H1 (cell line): ENCODE data around the gene TSFM. TPM values are rescaled to one million over a fixed set of nuclear protein-coding genes. Genes with fewer than 3 reads are reported as not detected.

Experiments used
- CTCF ChIA-PET: fragments of 300-600 bp; sonication (Branson Sonifier 250); formaldehyde crosslinking; loops from one replicate; lab custom pipeline; 2021; ENCODE audit not compliant: partially characterized antibody; lab: Charles Lee
- POLR2A ChIA-PET: fragments of 300-600 bp; sonication (Branson Sonifier 250); formaldehyde crosslinking; loops from one replicate; lab custom pipeline; 2021; ENCODE audit warnings: inconsistent platforms; ENCODE audit not compliant: partially characterized antibody; lab: Charles Lee
- DNase-seq, 2 experiments: peaks; one replicate each; pipeline versions ENCODE4 v3.0.0 to v3.0.0-alpha.2; 2010 to 2022; ENCODE audit warnings: low spot score in 2 of 2, low read depth in 1 of 2, mixed read lengths in 1 of 2
- FAIRE-seq: peaks from 2 replicates; lab custom pipeline; 2011; peaks lifted over from hg19 to GRCh38; lab: Jason Lieb, UNC
- H2AFZ ChIP-seq: 2 replicates; pipeline ENCODE4 v1.8.1; 2012; ENCODE audit warnings: low read length, inconsistent platforms
- H2AK5ac ChIP-seq: 2 replicates; pipeline ENCODE4 v1.6.1; 2013; ENCODE audit warnings: low read depth, low read length
- H2BK120ac ChIP-seq: replicated peaks from 2 replicates; pipeline ENCODE3; 2013; ENCODE audit warnings: low read depth, low read length, inconsistent platforms
- H2BK12ac ChIP-seq: 2 replicates; pipeline ENCODE4 v1.6.1; 2013; ENCODE audit warnings: low read depth, low read length
- H2BK15ac ChIP-seq: 2 replicates; pipeline ENCODE4 v1.6.1; 2013; ENCODE audit warnings: low read length
- H2BK20ac ChIP-seq: 2 replicates; pipeline ENCODE4 v1.6.1; 2013; ENCODE audit warnings: low read length
- H2BK5ac ChIP-seq: 2 replicates; pipeline ENCODE4 v1.6.1; 2013; ENCODE audit warnings: low read depth, low read length
- H3K14ac ChIP-seq: 2 replicates; pipeline ENCODE4 v1.6.1; 2013; ENCODE audit warnings: inconsistent platforms; ENCODE audit not compliant: insufficient read length
- H3K18ac ChIP-seq: 2 replicates; pipeline ENCODE4 v1.6.1; 2013; ENCODE audit warnings: low read length; ENCODE audit errors: extremely low read depth
- H3K23ac ChIP-seq: 2 replicates; pipeline ENCODE4 v1.6.1; 2013; ENCODE audit warnings: inconsistent platforms; ENCODE audit not compliant: insufficient read length
- H3K23me2 ChIP-seq: 2 replicates; pipeline ENCODE4 v1.6.1; 2013; ENCODE audit warnings: low read depth, low read length
- H3K27ac ChIP-seq: 2 replicates; pipeline ENCODE4 v1.6.1; 2011; ENCODE audit warnings: low read depth, low read length, inconsistent platforms
- H3K27me3 ChIP-seq, 4 experiments: replicated peaks in 1 of 4; 1 replicate in 1 of 4; 2 replicates in 3 of 4; pipeline versions ENCODE4 v1.6.1 to v1.8.1; 2011 to 2013; ENCODE audit warnings: low read length in 3 of 4, mild to moderate bottlenecking in 3 of 4, inconsistent platforms in 2 of 4, mixed read lengths in 2 of 4, moderate library complexity in 1 of 4; ENCODE audit not compliant: control insufficient read depth in 3 of 4, insufficient read depth in 3 of 4; ENCODE audit errors: extremely low read depth in 1 of 4
- H3K36me3 ChIP-seq, 4 experiments: 2 replicates each; pipeline versions ENCODE4 v1.6.1 to v1.8.1; 2011 to 2013; ENCODE audit warnings: mild to moderate bottlenecking in 4 of 4, low read length in 3 of 4, moderate library complexity in 2 of 4, control low read depth in 1 of 4, inconsistent platforms in 1 of 4; ENCODE audit not compliant: insufficient read depth in 4 of 4, control insufficient read depth in 2 of 4
- H3K4ac ChIP-seq: replicated peaks from 2 replicates; pipeline ENCODE3; 2013; ENCODE audit warnings: low read length, low read depth, mixed read lengths, inconsistent platforms; ENCODE audit not compliant: insufficient read length
- H3K4me1 ChIP-seq, 4 experiments: replicated peaks in 1 of 4; 1 replicate in 1 of 4; 2 replicates in 3 of 4; pipeline versions ENCODE4 v1.6.1 to v1.8.1; 2011 to 2013; ENCODE audit warnings: low read length in 3 of 4, inconsistent platforms in 2 of 4, mixed read lengths in 1 of 4; ENCODE audit not compliant: insufficient read depth in 4 of 4, control insufficient read depth in 3 of 4
- H3K4me2 ChIP-seq, 2 experiments: 2 replicates each; pipeline versions ENCODE4 v1.6.1 to v1.8.1; 2011 to 2013; ENCODE audit warnings: low read depth in 2 of 2, low read length in 2 of 2, control low read depth in 1 of 2, inconsistent platforms in 1 of 2, mild to moderate bottlenecking in 1 of 2; ENCODE audit not compliant: insufficient read depth in 1 of 2
- H3K4me3 ChIP-seq, 4 experiments: fragments of 200-600, 300-600 bp in 1 of 4; sonication (generic), shearing (Covaris generic), sonication (Bioruptor Twin) in 1 of 4; 2 replicates each; pipeline versions ENCODE4 v1.5.1 to v1.8.1; 2011 to 2016; ENCODE audit warnings: low read length in 4 of 4, low read depth in 3 of 4, control low read depth in 2 of 4, inconsistent platforms in 2 of 4, mild to moderate bottlenecking in 2 of 4, mixed read lengths in 1 of 4, moderate library complexity in 1 of 4; ENCODE audit not compliant: insufficient read depth in 2 of 4; ENCODE audit errors: extremely low read depth in 1 of 4
- H3K56ac ChIP-seq: replicated peaks from 2 replicates; pipeline ENCODE3; 2013; ENCODE audit warnings: low read depth, mild to moderate bottlenecking, mixed read lengths, low read length, inconsistent platforms; ENCODE audit not compliant: insufficient read length
- H3K79me1 ChIP-seq: 2 replicates; pipeline ENCODE4 v1.6.1; 2013; ENCODE audit warnings: low read depth, low read length, control low read depth
- H3K79me2 ChIP-seq, 2 experiments: 2 replicates each; pipeline versions ENCODE4 v1.6.1 to v1.8.1; 2012 to 2013; ENCODE audit warnings: low read length in 2 of 2, mild to moderate bottlenecking in 2 of 2, inconsistent platforms in 1 of 2; ENCODE audit not compliant: insufficient read depth in 2 of 2, control insufficient read depth in 1 of 2
- H3K9ac ChIP-seq, 4 experiments: replicated peaks in 1 of 4; 1 replicate in 1 of 4; 2 replicates in 3 of 4; pipeline versions ENCODE4 v1.6.1 to v1.8.1; 2011 to 2013; ENCODE audit warnings: low read depth in 3 of 4, low read length in 3 of 4, control low read depth in 2 of 4, mild to moderate bottlenecking in 2 of 4, moderate library complexity in 2 of 4, inconsistent platforms in 1 of 4; ENCODE audit errors: extremely low read depth in 1 of 4
- H3K9me3 ChIP-seq, 2 experiments: 2 replicates each; pipeline versions ENCODE4 v1.6.1 to v1.8.1; 2012 to 2013; ENCODE audit warnings: mild to moderate bottlenecking in 2 of 2, moderate library complexity in 2 of 2, control low read depth in 1 of 2, inconsistent platforms in 1 of 2, low read depth in 1 of 2, low read length in 1 of 2, mixed read lengths in 1 of 2; ENCODE audit not compliant: insufficient read depth in 2 of 2
- H4K20me1 ChIP-seq, 2 experiments: replicated peaks in 1 of 2; 2 replicates each; pipeline versions ENCODE3 to v1.8.1; 2011 to 2013; ENCODE audit warnings: inconsistent platforms in 2 of 2, low read length in 2 of 2, mild to moderate bottlenecking in 1 of 2; ENCODE audit not compliant: insufficient read depth in 2 of 2, control insufficient read depth in 1 of 2
- H4K5ac ChIP-seq: 2 replicates; pipeline ENCODE4 v1.6.1; 2013; ENCODE audit warnings: low read length, low read depth, mixed read lengths, inconsistent platforms; ENCODE audit not compliant: insufficient read length
- H4K8ac ChIP-seq: 2 replicates; pipeline ENCODE4 v1.8.0; 2013; ENCODE audit warnings: mild to moderate bottlenecking, moderate library complexity, low read length, inconsistent platforms; ENCODE audit not compliant: insufficient read depth; ENCODE audit errors: extremely low read depth
- H4K91ac ChIP-seq: replicated peaks from 2 replicates; pipeline ENCODE3; 2013; ENCODE audit warnings: low read length, mixed read lengths, inconsistent platforms; ENCODE audit not compliant: insufficient read length
- CBX8 ChIP-seq: fragments of 300-800, 300-1000 bp; sonication (generic); IDR thresholded peaks from 2 replicates; pipeline ENCODE4 v1.7.1; 2016; ENCODE audit warnings: low read depth, low read length, borderline replicate concordance
- SIN3A ChIP-seq, 2 experiments: IDR thresholded peaks in 1 of 2; conservative IDR thresholded peaks in 1 of 2; 2 replicates each; pipeline ENCODE4 v1.6.1; 2011 to 2012; ENCODE audit warnings: low read length in 2 of 2, improper control_type of control experiment in 1 of 2, low read depth in 1 of 2, mild to moderate bottlenecking in 1 of 2
- SUZ12 ChIP-seq: fragments of 200-600 bp; sonication (generic); IDR thresholded peaks from 2 replicates; pipeline ENCODE4 v1.6.1; 2012; ENCODE audit warnings: mild to moderate bottlenecking, inconsistent platforms, low read length, moderate library complexity, mixed read lengths
- YY1 ChIP-seq: IDR thresholded peaks from 2 replicates; pipeline ENCODE4 v1.6.1; 2011; ENCODE audit warnings: low read depth, mild to moderate bottlenecking, low read length
- WGBS, 2 experiments: shearing (Covaris generic) in 1 of 2; methylation state at CpG; one replicate each; pipeline versions ENCODE4 v1.1.6 to v1.1.7; 2013 to 2015; ENCODE audit warnings: low lambda C conversion rate in 2 of 2, mixed read lengths in 2 of 2, inconsistent platforms in 1 of 2, low coverage in 1 of 2, missing lambda C conversion rate in 1 of 2; ENCODE audit not compliant: insufficient replicate concordance in 2 of 2, insufficient coverage in 1 of 2, insufficient read length in 1 of 2; ENCODE audit errors: extremely low coverage in 1 of 2, missing lambda C conversion rate in 1 of 2; 5-methylcytosine and 5-hydroxymethylcytosine counted together
- polyA plus RNA-seq, 7 experiments: library from polyadenylated mRNA; depleted of rRNA in 3 of 7; stranded (reverse) in 5 of 7; unstranded in 2 of 7; fragments of >200 nt in 5 of 7; fragments of 200-250 nt in 2 of 7; gene quantifications; 1 replicate in 5 of 7; 2 replicates in 1 of 7; 4 replicates in 1 of 7; pipeline versions ENCODE4 v1.2.1 to v1.2.3, GENCODE V29; 2011 to 2013; ENCODE audit warnings: missing spikeins in 2 of 7, mixed read lengths in 2 of 7
- total RNA-seq: library from RNA; stranded (reverse); fragmentation: NEBNext Ultra II Directional; extraction: Animal tissue kit (Norgen Biotek cat#: 25700); gene quantifications from 2 replicates; pipeline ENCODE4 v1.2.1, GENCODE V29; 2021
- TF ChIP-seq, protein P1 (sequence below), 3 experiments: IDR thresholded peaks; 1 replicate in 2 of 3; 2 replicates in 1 of 3; pipeline versions ENCODE4 v1.5.1 to v1.6.1; 2011; ENCODE audit warnings: low read length in 3 of 3, mild to moderate bottlenecking in 3 of 3, inconsistent platforms in 2 of 3, low read depth in 1 of 3, moderate library complexity in 1 of 3; ENCODE audit not compliant: insufficient read depth in 1 of 3; ENCODE audit errors: control extremely low read depth in 1 of 3
- TF ChIP-seq, protein P2 (sequence below): IDR thresholded peaks from 2 replicates; pipeline ENCODE4 v1.6.1; 2012; ENCODE audit warnings: low read length, inconsistent platforms
- TF ChIP-seq, protein P3 (sequence below): IDR thresholded peaks from 2 replicates; pipeline ENCODE4 v1.6.1; 2011; ENCODE audit warnings: low read depth, mild to moderate bottlenecking, low read length; ENCODE audit not compliant: insufficient read depth

The TSFM gene
- total and polyA plus RNA-seq, 2 of the 8 experiments (the other 6 are each of a cell fraction or from before 2014, with no cell fraction given): 17.4 to 49.8 TPM

GRCh38 chr12:57733928-57734327 is 48.7 kb upstream of the TSFM start:
- Histone ChIP-seq H3K23me2 (peaks cover 2% of the 10 kb centered on the region; the same call in 1 of the 2 replicates), H2BK12ac (no peak overlapping the region), H4K91ac (no peak overlapping the region), H3K9me3 (no peaks in the 10 kb centered on the region; a peak in 1 of 4 replicates), H3K23ac (no peak overlapping the region), H4K20me1 (peaks cover 0 to 17% of the 10 kb centered on the region in 2 experiments), H3K79me2 (no peaks in the 10 kb centered on the region), H2AK5ac (no peak overlapping the region), H3K4me3 (no peak overlapping the region), H3K9ac (no peak overlapping the region), H3K4me1 (peaks cover 6 to 20% (median 10%) of the 10 kb centered on the region in 4 experiments; a peak in 6 of 7 replicates), H2BK5ac (no peak overlapping the region), H2AFZ (no peak overlapping the region), H4K5ac (no peak overlapping the region), H2BK15ac (no peak overlapping the region), H3K27ac (no peak overlapping the region), H2BK120ac (no peak overlapping the region), H2BK20ac (no peak overlapping the region), H3K56ac (no peak overlapping the region), H3K14ac (no peak overlapping the region), H3K18ac (no peak overlapping the region), H3K4ac (no peak overlapping the region), H3K79me1 (no peaks in the 10 kb centered on the region), H3K36me3 (peaks cover 0 to 6% (median 0%) of the 10 kb centered on the region in 4 experiments; a peak in 1 of 8 replicates), H4K8ac (no peak overlapping the region; the same call in 1 of the 2 replicates), H3K27me3 (peaks cover 36 to 96% (median 82%) of the 10 kb centered on the region in 4 experiments), H3K4me2 (no peak overlapping the region)
- ChIA-PET POLR2A (interaction anchor here (1.4 to 3.4 kb wide), 3 partner anchors 11 to 114 kb away, joined by 4 to 10 read pairs (median 4); partner anchors contain the start of gene TSPAN31), CTCF (interaction anchor here (0.9 to 11.2 kb wide), 8 partner anchors 8 to 158 kb away, joined by 3 to 149 read pairs (median 8); no protein-coding TSS in a partner anchor)
- FAIRE-seq (no peak), DNase-seq (no peak)
- 86% methylated on average over 6 of the region's 6 CpGs; no CpG with 5 or more reads in 1 of the 2 experiments for WGBS, 2 experiments
- TF ChIP-seq, protein P1, sequence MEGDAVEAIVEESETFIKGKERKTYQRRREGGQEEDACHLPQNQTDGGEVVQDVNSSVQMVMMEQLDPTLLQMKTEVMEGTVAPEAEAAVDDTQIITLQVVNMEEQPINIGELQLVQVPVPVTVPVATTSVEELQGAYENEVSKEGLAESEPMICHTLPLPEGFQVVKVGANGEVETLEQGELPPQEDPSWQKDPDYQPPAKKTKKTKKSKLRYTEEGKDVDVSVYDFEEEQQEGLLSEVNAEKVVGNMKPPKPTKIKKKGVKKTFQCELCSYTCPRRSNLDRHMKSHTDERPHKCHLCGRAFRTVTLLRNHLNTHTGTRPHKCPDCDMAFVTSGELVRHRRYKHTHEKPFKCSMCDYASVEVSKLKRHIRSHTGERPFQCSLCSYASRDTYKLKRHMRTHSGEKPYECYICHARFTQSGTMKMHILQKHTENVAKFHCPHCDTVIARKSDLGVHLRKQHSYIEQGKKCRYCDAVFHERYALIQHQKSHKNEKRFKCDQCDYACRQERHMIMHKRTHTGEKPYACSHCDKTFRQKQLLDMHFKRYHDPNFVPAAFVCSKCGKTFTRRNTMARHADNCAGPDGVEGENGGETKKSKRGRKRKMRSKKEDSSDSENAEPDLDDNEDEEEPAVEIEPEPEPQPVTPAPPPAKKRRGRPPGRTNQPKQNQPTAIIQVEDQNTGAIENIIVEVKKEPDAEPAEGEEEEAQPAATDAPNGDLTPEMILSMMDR (IDR thresholded peaks at IDR 0.05; ENCODE audit: control extremely low read depth in 1 of 3, insufficient read depth in 1 of 3, low read depth in 1 of 3, low read length in 3 of 3): no peak
- TF ChIP-seq SIN3A (conservative IDR thresholded peaks at IDR 0.05 in 1 of 2, IDR thresholded peaks at IDR 0.05 in 1 of 2; ENCODE audit: low read depth in 1 of 2, low read length in 2 of 2): no peak
- TF ChIP-seq, protein P2, sequence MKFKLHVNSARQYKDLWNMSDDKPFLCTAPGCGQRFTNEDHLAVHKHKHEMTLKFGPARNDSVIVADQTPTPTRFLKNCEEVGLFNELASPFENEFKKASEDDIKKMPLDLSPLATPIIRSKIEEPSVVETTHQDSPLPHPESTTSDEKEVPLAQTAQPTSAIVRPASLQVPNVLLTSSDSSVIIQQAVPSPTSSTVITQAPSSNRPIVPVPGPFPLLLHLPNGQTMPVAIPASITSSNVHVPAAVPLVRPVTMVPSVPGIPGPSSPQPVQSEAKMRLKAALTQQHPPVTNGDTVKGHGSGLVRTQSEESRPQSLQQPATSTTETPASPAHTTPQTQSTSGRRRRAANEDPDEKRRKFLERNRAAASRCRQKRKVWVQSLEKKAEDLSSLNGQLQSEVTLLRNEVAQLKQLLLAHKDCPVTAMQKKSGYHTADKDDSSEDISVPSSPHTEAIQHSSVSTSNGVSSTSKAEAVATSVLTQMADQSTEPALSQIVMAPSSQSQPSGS: no peak
- TF ChIP-seq SUZ12: no peak
- TF ChIP-seq CBX8: no peak
- TF ChIP-seq, protein P3, sequence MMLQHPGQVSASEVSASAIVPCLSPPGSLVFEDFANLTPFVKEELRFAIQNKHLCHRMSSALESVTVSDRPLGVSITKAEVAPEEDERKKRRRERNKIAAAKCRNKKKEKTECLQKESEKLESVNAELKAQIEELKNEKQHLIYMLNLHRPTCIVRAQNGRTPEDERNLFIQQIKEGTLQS: no peak
- no peak for TF ChIP-seq YY1
